HG03139 (cell line): Measurements from ENCODE around the gene SPEM3.

ENCODE experiments used
- ATAC-seq: cut with Tn5 transposase; IDR thresholded peaks from one replicate; pipeline ENCODE4 v1.9.1; 2021; ENCODE audit not compliant: unreplicated experiment

Gene SPEM3

GRCh38 chr17:7403977-7404736 lies 24.5 kb upstream of the SPEM3 start, which contains the start of gene TMEM256:
Gene TMEM256, minus strand, starts transcription at chr17:7404097. Its CDS starts 13 bp downstream, at chr17:7404084.
- peak; percentile 89 for ATAC-seq

- ATAC-seq: no peak
These were observed 23.8 kb upstream of the SPEM3 start for GRCh38 chr17:7404737-7405349.

GRCh38 chr17:7405350-7406234 lies 23.1 kb upstream of the SPEM3 start:
- ATAC-seq: no peak

- ATAC-seq: no peak
These were observed 22.3 kb upstream of the SPEM3 start for GRCh38 chr17:7406235-7406825.

- no peak for ATAC-seq
These were observed 21.6 kb upstream of the SPEM3 start for GRCh38 chr17:7407082-7407481.

- no peak for ATAC-seq
These were observed 21.0 kb upstream of the SPEM3 start, which contains the start of gene NLGN2 for GRCh38 chr17:7407485-7408251. Gene NLGN2, plus strand, starts transcription at chr17:7407845. Its CDS starts 411 bp downstream, at chr17:7408256.

- no peak for ATAC-seq
These were observed 20.4 kb upstream of the SPEM3 start for GRCh38 chr17:7408252-7408727.

GRCh38 chr17:7408863-7409262 lies 19.8 kb upstream of the SPEM3 start:
- no peak for ATAC-seq

- ATAC-seq: no peak
These were observed 18.9 kb upstream of the SPEM3 start for GRCh38 chr17:7409716-7410115.

GRCh38 chr17:7410634-7411426 lies 17.8 kb upstream of the SPEM3 start:
- ATAC-seq: no peak

GRCh38 chr17:7411427-7411750 lies 17.3 kb upstream of the SPEM3 start:
- ATAC-seq: no peak

- ATAC-seq: no peak
These were observed 15.2 kb upstream of the SPEM3 start for GRCh38 chr17:7413346-7413985.

- no peak for ATAC-seq
These were observed 13.8 kb upstream of the SPEM3 start for GRCh38 chr17:7414837-7415236.

GRCh38 chr17:7415784-7416183 lies 12.9 kb upstream of the SPEM3 start:
- no peak for ATAC-seq

- no peak for ATAC-seq
These were observed 12.3 kb upstream of the SPEM3 start for GRCh38 chr17:7416323-7416722.

GRCh38 chr17:7417056-7417655 lies 11.5 kb upstream of the SPEM3 start:
- ATAC-seq: no peak

- ATAC-seq: no peak
These were observed 10.0 kb upstream of the SPEM3 start for GRCh38 chr17:7418472-7419152.
